Tibial nerve (tissue), 3 donors: ENCODE measurements around the gene PPM1F.

Experiments
- POLR2A ChIP-seq, 2 donors: fragments of 450-650 bp; IDR thresholded peaks; one replicate each; pipeline ENCODE4 v1.6.1; 2017; ENCODE audit warnings: antibody characterized with exemption in 2 of 2, mild to moderate bottlenecking in 2 of 2, moderate library complexity in 2 of 2
- TF ChIP-seq, protein P1 (sequence below), 5 experiments: fragments of 200-600 bp in 3 of 5; fragments of 450-650 bp in 2 of 5; sonication (generic) in 3 of 5; IDR thresholded peaks; one replicate each; pipeline ENCODE4 v1.5.1; 2016 to 2019; ENCODE audit warnings: antibody characterized with exemption in 5 of 5, mild to moderate bottlenecking in 3 of 5, moderate library complexity in 2 of 5

DNA sequence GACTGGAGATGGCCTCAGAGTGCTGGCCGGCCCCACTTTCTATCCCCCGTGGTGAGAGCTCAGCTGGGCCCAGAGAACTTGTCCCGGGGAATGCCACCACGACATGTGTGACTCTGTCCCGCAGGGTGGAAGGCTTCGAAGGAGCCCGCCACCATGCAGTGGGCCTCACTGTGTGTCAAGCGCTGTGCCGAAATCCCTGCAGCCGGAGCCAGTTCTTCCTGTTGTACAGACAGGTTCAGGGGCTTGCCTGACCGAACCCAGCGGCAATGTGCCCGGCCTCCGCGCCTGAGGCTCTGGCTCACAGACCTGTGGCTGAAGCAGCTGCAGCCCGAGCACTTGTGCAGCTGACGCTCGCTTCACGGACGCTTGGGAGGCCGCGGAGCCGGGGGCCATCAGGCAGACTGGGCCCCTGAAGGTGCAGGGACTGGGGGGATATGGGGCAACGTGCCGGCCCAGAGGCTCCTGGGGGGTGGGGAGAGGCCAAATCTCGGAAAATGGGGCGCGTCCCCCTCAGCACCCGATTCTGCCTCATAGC, 650 bp downstream of the PPM1F start:
- TF ChIP-seq, protein P1, sequence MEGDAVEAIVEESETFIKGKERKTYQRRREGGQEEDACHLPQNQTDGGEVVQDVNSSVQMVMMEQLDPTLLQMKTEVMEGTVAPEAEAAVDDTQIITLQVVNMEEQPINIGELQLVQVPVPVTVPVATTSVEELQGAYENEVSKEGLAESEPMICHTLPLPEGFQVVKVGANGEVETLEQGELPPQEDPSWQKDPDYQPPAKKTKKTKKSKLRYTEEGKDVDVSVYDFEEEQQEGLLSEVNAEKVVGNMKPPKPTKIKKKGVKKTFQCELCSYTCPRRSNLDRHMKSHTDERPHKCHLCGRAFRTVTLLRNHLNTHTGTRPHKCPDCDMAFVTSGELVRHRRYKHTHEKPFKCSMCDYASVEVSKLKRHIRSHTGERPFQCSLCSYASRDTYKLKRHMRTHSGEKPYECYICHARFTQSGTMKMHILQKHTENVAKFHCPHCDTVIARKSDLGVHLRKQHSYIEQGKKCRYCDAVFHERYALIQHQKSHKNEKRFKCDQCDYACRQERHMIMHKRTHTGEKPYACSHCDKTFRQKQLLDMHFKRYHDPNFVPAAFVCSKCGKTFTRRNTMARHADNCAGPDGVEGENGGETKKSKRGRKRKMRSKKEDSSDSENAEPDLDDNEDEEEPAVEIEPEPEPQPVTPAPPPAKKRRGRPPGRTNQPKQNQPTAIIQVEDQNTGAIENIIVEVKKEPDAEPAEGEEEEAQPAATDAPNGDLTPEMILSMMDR (IDR thresholded peaks at IDR 0.05), result no peak
- TF ChIP-seq POLR2A (IDR thresholded peaks at IDR 0.05), result no peak
